Caco-2 (cell line): Measurements from ENCODE around the gene ADAMTS9. TPM values are rescaled to one million over a fixed set of nuclear protein-coding genes. Genes with fewer than 3 reads are reported as not detected.

Experiments used
- BruUV-seq: library from RNA; stranded (reverse); fragments of 400-500 nt; replicated peaks from 2 replicates; lab custom pipeline; 2021; lab: Mats Ljungman, UMichigan
- CTCF ChIA-PET: fragments of 300-600 bp; sonication (Branson Sonifier 250); formaldehyde crosslinking; loops from one replicate; lab custom pipeline; 2022; ENCODE audit warnings: antibody characterized with exemption; lab: Charles Lee
- POLR2A ChIA-PET: fragments of 300-600 bp; sonication (Branson Sonifier 250); formaldehyde crosslinking; loops from one replicate; lab custom pipeline; 2022; ENCODE audit warnings: antibody characterized with exemption; lab: Charles Lee
- DNase-seq, 2 experiments: peaks; one replicate each; pipeline versions ENCODE4 v3.0.0 to v3.0.0-alpha.2; 2020 to 2022
- H3K27me3 ChIP-seq: replicated peaks from 2 replicates; pipeline ENCODE4 v1.6.0; 2011; ENCODE audit warnings: low read length; ENCODE audit not compliant: control insufficient read depth, insufficient read depth
- H3K36me3 ChIP-seq: 2 replicates; pipeline ENCODE4 v1.5.1; 2011; ENCODE audit warnings: low read length; ENCODE audit not compliant: control insufficient read depth, insufficient read depth
- H3K4me1 ChIP-seq: fragments of 250-450 bp; sonication (Bioruptor Pico); 2 replicates; pipeline ENCODE4 v1.5.1; 2020; ENCODE audit warnings: mild to moderate bottlenecking
- H3K4me3 ChIP-seq: 2 replicates; pipeline ENCODE4 v1.5.1; 2011; ENCODE audit warnings: low read depth, mild to moderate bottlenecking, control low read depth, low read length
- H3K9me3 ChIP-seq: fragments of 250-450 bp; sonication (Bioruptor Pico); 2 replicates; pipeline ENCODE4 v1.5.1; 2020; ENCODE audit warnings: mild to moderate bottlenecking, moderate library complexity
- H3K27ac Mint-ChIP-seq: one replicate; pipeline ENCODE4 v1.8.0; 2022; ENCODE audit warnings: mixed read lengths; ENCODE audit not compliant: unreplicated experiment
- H3K27me3 Mint-ChIP-seq: one replicate; pipeline ENCODE4 v1.8.0; 2022; ENCODE audit warnings: mixed read lengths; ENCODE audit not compliant: insufficient read depth, unreplicated experiment
- H3K36me3 Mint-ChIP-seq: one replicate; pipeline ENCODE4 v1.8.0; 2022; ENCODE audit warnings: mild to moderate bottlenecking, mixed read lengths; ENCODE audit not compliant: insufficient read depth, unreplicated experiment
- H3K4me1 Mint-ChIP-seq: one replicate; pipeline ENCODE4 v1.8.0; 2022; ENCODE audit warnings: low read depth, mixed read lengths; ENCODE audit not compliant: unreplicated experiment
- H3K4me3 Mint-ChIP-seq: one replicate; pipeline ENCODE4 v1.8.0; 2022; ENCODE audit warnings: mild to moderate bottlenecking, moderate library complexity, mixed read lengths; ENCODE audit not compliant: unreplicated experiment
- H3K9me3 Mint-ChIP-seq: one replicate; pipeline ENCODE4 v1.8.0; 2022; ENCODE audit warnings: mixed read lengths; ENCODE audit not compliant: unreplicated experiment
- CTCF ChIP-seq, 2 experiments: fragments of 200-600 bp in 1 of 2; IDR thresholded peaks; 1 replicate in 1 of 2; 2 replicates in 1 of 2; pipeline versions ENCODE4 v1.5.1 to v1.8.0; 2011 to 2022; ENCODE audit warnings: antibody characterized with exemption in 1 of 2, control low read depth in 1 of 2, inconsistent platforms in 1 of 2, low read depth in 1 of 2, low read length in 1 of 2, mild to moderate bottlenecking in 1 of 2, moderate library complexity in 1 of 2; ENCODE audit not compliant: insufficient read depth in 1 of 2, severe bottlenecking in 1 of 2, unreplicated experiment in 1 of 2
- intact Hi-C: fragments of 100-400 bp; cut with micrococcal nuclease; formaldehyde crosslinking; loops from one replicate; pipeline ENCODE4 v1.10.0; 2022; ENCODE audit not compliant: unreplicated experiment
- total RNA-seq: library from RNA; stranded (reverse); gene quantifications from 2 replicates; pipeline ENCODE4 v1.2.3, GENCODE V29; 2022

ADAMTS9 gene
- total RNA-seq, 1 experiment from 2014 or later, result 4.0 TPM

DNA sequence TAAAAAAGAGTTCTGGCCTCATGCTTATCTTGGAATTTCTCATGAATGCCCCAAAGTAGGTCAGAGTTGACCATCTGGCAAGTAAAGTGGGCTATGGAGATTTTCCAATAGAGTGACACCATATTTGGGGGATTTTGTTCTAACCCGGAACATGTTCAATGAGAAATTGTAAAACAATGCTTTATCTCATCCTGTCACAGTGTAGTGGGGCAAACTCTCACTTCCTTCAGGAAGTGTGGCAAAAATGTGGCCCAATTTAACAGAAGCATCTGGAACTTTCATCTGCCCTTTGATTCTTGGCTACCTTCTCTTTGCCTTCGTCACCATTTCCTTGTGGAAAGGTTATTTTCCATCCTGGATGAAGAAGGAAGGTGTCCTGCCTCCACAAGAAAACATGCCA lies 70.8 kb downstream of the ADAMTS9 start:
- intact Hi-C loops, result no loop called here
- Mint-ChIP-seq H3K9me3 (no peaks in the 10 kb centered on the region), H3K4me1 (peaks cover 19% of the 10 kb centered on the region), H3K36me3 (peaks cover 6% of the 10 kb centered on the region), H3K27ac (no peak overlapping the region), H3K27me3 (no peaks in the 10 kb centered on the region), H3K4me3 (no peak overlapping the region)
- no peak for DNase-seq
- ChIA-PET POLR2A (no interaction called here), CTCF (no interaction called here)
- TF ChIP-seq CTCF (IDR thresholded peaks at IDR 0.05; ENCODE audit: insufficient read depth in 1 of 2, low read depth in 1 of 2, low read length in 1 of 2, severe bottlenecking in 1 of 2, unreplicated experiment in 1 of 2), result no peak
- Histone ChIP-seq H3K27me3 (no peaks in the 10 kb centered on the region; the same call in 1 of the 2 replicates), H3K36me3 (no peaks in the 10 kb centered on the region), H3K9me3 (no peaks in the 10 kb centered on the region), H3K4me3 (no peak overlapping the region), H3K4me1 (peaks cover 22% of the 10 kb centered on the region)
- BruUV-seq, result no TSS peak

DNA sequence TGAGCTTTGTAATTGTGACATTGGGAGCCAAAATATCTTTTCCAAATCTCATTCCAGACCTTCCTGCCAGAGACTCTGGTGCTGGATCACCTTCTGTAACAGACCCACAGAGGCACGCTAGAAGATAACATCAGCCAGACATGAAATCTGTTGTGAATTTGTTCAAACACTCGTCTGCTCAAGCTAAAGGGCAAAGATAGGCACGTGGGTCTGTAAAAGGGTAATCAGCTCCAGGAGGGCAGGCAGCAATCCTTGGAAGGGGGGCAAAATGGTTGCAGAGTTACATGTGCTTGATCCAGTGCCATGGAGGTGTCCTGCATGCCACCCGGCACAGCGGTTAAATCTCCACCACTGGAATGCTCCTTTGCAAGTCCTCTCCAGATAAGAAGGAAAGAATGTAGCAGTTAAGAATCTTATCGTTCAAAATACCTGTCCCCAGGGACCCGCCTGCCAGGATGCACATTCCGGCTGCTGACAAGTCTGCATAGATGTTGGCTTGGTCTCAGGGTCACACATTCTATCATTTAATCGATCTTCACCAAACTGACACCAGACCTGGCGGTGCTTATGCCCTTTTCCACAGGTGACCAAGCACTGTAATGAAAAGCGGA lies 74.8 kb downstream of the ADAMTS9 start:
- peak overlapping the region; percentile 90 for H3K27ac Mint-ChIP-seq
- no TSS peak for BruUV-seq
- peak overlapping the region; percentile 9; the same call in 1 of the 2 replicates for H3K4me3 ChIP-seq
- no peaks in the 10 kb centered on the region; the same call in 1 of the 2 replicates for H3K27me3 ChIP-seq
- no peaks in the 10 kb centered on the region for H3K27me3 Mint-ChIP-seq
- ChIA-PET POLR2A (no interaction called here), CTCF (interaction anchor here (0.6 to 1.0 kb wide), 2 partner anchors 61 to 80 kb away, joined by 3 read pairs; no protein-coding TSS in a partner anchor)
- no peaks in the 10 kb centered on the region for H3K36me3 ChIP-seq
- H3K36me3 Mint-ChIP-seq, result peaks cover 6% of the 10 kb centered on the region
- intact Hi-C loops, result loop anchor here (1.0 to 2.0 kb wide), 5 partner anchors 15 to 76 kb away; partner anchors contain the start of gene ADAMTS9
- TF ChIP-seq CTCF (IDR thresholded peaks at IDR 0.05; ENCODE audit: insufficient read depth in 1 of 2, low read depth in 1 of 2, low read length in 1 of 2, severe bottlenecking in 1 of 2, unreplicated experiment in 1 of 2), result no peak
- H3K4me1 ChIP-seq, result peaks cover 27% of the 10 kb centered on the region
- peak overlapping the region; percentile 68 for H3K4me3 Mint-ChIP-seq
- no peaks in the 10 kb centered on the region for H3K9me3 Mint-ChIP-seq
- peak; percentile 80 to 90 for DNase-seq
- peaks cover 20% of the 10 kb centered on the region for H3K4me1 Mint-ChIP-seq
- no peaks in the 10 kb centered on the region for H3K9me3 ChIP-seq

DNA sequence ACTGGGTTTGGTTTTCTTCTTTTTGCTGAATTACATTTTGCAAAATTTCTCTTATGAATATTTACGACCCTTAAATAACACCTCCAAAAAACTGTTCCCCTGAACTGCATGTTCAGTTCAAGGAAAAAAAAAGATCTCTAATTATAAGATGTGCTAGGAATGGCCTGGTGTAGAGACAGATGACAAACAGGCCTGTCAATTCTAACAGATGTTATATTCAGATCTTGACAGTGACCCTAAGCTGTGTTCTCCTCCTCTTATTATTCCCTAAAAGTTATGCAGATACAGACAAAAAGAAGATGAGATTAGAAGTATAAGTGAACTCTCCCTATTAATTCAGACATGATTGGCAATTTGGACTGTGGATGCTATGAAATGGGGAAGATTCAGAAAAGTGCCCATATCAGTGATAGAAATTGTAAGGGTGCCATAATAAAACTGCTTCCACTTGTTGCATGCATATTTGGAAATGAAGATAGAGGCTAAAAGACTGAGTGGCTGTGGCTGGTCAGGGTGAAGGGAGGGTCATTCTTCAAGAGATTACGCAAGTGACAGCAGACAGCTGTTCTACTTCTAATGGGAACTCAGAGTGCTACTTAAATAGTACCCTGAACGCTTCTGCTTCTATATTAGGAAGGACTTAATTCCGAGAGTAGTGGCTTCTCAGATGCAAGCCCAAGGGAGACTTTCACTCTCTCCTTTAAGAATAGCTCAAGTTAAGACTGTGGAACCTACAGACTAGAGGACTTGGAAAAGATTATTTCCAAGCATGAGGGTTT lies 75.5 kb downstream of the ADAMTS9 start:
- Mint-ChIP-seq H3K4me1 (peaks cover 20% of the 10 kb centered on the region), H3K27ac (peak overlapping the region; percentile 90), H3K9me3 (no peaks in the 10 kb centered on the region), H3K4me3 (peak overlapping the region; percentile 68), H3K36me3 (peaks cover 6% of the 10 kb centered on the region), H3K27me3 (no peaks in the 10 kb centered on the region)
- Histone ChIP-seq H3K4me1 (peaks cover 27% of the 10 kb centered on the region), H3K27me3 (no peaks in the 10 kb centered on the region; the same call in 1 of the 2 replicates), H3K36me3 (no peaks in the 10 kb centered on the region), H3K9me3 (no peaks in the 10 kb centered on the region), H3K4me3 (no peak overlapping the region)
- no TSS peak for BruUV-seq
- DNase-seq, result peak; percentile 37 to 50
- ChIA-PET CTCF (interaction anchor here (0.6 to 1.0 kb wide), 2 partner anchors 61 to 79 kb away, joined by 3 read pairs; no protein-coding TSS in a partner anchor), POLR2A (no interaction called here)
- TF ChIP-seq CTCF (IDR thresholded peaks at IDR 0.05; ENCODE audit: insufficient read depth in 1 of 2, low read depth in 1 of 2, low read length in 1 of 2, severe bottlenecking in 1 of 2, unreplicated experiment in 1 of 2), result no peak
- intact Hi-C loops, result loop anchor here (1.0 to 2.0 kb wide), 3 partner anchors 39 to 75 kb away; partner anchors contain the start of gene ADAMTS9
